Measurements from ENCODE around the gene EIF3I.
A peak's percentile ranks its signal among the peaks of the same experiment; 100 is the strongest.

The EIF3I gene

DNA sequence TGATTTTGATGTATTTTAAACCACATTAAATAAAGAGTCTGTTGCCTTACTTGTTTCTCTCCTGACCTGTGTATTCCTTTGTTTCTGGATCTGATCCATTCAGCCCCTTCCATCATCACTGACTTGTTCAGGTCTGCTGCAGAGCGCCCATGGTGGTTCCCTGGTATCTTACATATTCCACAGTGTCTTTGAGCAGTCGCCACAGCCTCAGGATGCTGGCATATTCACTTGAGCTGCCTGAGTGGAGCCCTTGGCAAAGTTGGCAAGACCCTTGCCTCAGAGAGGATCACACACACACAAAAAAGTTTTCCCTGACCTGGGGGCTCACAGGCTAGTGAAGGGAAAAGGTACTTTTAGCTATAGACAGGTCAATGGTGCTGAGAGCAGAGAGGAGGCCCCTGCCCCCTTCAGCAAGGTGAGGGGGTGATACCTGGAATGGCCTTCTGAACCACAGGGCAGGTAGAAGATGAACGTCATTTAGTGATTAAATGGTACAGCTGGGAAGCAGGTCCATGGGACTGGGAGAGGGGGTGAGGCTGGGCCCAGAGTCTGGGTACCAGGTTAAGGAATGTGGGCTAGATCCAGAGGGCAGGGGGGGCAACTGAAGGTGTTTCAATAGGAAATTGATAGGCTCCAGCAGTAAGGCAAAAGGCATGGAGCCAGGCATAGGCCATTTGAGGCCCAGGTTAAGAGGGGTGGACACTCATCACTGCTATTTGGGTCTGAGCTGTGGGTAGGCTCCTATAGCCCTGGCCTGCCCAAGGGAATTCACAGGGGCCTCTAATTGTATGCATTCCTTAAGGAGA, 23.8 kb upstream of the EIF3I start:
- DNase-seq (ENCODE audit: low read depth in 2 of 2), result no peak

DNA sequence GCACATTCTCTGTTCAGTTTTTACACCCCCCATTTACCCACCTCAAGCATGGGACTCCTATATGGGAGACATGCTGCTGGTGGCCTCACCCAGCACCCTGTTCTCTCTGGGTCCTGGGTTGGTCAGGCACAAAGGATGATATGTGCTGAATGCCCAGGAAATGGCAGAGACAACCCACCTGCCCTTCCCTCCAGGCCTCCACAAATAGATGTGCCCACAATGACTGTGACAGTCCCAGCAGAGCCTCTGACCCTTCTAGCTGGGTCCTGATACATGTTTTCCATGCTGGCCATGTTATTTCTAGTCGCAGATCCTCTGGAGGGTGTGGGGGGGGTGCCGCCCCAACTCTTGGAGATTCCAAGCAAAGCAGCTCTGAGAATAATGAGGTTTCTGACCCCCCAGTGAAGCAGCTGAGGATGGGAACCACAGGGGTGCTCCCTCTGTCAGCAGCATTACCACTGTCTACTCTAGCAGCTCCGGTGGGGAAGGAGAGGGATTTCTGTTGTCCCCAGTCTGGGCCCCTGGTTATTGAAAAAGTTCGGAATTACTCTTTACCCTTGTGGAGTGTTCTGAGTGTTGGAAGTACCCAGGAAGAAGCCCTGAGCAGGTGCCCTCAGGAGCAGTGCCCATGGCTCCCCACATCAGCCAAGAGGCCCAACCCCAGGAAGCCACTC, 23.0 kb upstream of the EIF3I start:
- no peak for DNase-seq (ENCODE audit: low read depth in 2 of 2)

DNA sequence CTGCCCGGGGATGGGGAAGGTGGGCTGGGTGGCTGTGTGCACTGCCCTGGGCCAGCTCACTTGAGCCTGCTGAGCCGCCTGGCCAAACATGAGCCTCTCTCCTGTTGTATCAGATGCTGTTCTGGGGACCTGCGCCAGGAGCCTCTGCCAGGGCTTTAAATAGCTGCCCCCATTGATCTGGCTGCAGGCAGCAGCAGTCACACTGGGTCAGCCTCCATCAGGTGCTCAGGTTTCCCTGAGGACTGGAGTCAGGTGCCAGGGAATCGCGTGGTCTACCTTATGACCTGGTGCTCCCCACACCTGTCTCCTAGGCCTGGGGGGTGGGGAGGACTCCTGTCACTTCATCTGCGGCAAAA, 22.5 kb upstream of the EIF3I start:
- no peak for DNase-seq (ENCODE audit: low read depth in 2 of 2)

DNA sequence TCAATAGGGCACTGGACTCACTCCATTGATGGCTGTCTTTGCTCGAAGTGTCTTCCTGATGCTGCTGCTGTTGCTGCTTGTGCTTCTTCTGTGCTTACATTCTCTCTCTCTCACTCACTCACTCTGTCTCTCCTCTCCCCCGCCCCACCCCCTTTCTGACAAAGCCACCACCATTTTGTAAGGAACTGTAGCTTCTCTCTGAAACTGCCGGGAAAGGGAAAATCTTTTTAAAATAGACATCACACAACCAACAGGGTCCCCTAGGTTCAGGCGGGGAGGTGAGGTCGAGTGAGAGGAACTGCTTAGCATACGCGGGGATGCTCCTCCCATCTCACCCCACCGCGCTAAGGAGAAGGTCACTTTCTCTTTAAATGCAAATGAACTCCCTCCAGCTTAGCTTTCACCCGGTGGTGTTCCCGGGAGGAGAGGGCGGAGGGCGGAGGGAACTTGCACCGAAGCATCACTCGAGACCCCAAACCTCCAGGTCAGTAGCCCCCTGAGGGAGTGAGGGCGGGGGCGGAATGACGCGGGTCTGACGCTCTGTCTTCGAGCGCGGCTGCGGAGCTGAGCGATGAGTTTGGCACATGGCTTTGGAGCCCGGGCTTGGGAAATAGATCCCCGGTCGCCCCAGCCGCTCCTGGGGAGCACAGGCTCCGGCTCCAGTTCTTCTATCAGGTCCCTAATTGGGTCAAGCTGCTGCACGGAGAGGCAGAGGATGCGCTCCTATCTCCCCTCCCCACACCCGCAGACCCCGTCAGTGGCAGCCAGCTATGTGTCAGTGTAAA, 21.8 kb upstream of the EIF3I start, which contains the start of gene CCDC28B:
Gene CCDC28B, plus strand, starts transcription at position 370 of the 785 bp plus-strand sequence. CDS start 1,341 bp downstream, outside the sequence.
- DNase-seq (ENCODE audit: low read depth in 2 of 2), result no peak

DNA sequence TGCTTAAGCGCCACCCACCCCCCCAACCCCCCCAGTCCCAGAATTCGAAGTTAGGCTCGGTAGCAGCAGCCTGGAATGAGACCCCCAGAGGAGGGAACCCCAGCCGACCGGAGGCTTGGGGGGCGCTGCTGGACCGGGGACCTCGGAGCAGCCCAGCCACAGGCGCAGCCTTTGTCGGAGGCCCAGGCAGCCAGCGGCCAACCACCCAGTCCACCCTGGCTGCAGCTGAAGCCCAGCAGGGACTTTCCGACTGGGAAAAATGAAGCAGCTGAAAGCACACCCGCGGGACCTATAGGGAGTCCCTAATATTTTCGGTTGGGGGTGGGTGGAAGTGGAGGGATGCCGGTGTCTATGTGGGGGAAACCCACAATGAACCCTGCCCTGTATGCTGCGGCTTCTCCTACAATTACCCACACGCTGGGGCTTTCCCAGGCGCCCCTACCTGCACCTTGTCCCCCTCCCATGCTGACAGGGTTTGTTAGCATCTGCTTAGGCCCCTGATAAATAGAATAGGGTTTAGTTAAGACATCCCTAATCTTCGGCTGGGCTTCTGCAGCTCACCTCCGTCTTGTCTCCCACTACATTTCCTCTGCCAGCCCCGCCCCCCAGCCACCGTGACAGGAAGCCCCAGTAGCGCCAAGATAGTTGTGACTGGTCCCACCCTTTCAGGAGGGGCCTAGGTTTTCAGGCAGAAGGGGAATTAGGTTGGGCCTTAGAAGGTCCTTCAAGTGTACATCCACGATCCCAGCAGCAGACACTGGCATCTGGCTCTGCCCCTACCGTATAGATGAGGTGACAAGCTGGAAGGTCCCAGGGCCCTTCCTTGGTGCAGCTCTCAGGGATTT, 21.0 kb upstream of the EIF3I start:
- DNase-seq (ENCODE audit: low read depth in 2 of 2), result peak; percentile 40 to 53

DNA sequence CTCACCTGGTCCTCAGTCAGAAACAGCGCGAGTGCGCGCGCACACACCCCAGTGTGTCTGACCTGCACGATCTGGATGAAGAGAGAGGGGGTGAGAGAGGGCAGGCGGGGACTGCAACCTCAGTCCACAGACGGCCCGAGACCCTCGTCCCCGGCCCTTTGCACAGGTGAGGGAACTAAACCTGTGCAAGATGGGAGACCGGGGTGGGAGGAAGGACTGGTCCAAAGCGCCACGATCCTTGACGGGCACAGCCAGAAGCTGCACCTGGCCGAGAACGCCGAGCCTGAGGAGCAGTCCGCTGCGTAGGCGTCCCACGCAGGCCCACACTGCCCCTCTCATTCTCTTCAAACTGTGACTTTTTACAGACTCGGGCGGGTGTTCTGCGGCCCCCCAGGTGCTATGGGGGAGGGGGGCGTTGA, 17.3 kb upstream of the EIF3I start:
- DNase-seq (ENCODE audit: low read depth in 2 of 2), result no peak

DNA sequence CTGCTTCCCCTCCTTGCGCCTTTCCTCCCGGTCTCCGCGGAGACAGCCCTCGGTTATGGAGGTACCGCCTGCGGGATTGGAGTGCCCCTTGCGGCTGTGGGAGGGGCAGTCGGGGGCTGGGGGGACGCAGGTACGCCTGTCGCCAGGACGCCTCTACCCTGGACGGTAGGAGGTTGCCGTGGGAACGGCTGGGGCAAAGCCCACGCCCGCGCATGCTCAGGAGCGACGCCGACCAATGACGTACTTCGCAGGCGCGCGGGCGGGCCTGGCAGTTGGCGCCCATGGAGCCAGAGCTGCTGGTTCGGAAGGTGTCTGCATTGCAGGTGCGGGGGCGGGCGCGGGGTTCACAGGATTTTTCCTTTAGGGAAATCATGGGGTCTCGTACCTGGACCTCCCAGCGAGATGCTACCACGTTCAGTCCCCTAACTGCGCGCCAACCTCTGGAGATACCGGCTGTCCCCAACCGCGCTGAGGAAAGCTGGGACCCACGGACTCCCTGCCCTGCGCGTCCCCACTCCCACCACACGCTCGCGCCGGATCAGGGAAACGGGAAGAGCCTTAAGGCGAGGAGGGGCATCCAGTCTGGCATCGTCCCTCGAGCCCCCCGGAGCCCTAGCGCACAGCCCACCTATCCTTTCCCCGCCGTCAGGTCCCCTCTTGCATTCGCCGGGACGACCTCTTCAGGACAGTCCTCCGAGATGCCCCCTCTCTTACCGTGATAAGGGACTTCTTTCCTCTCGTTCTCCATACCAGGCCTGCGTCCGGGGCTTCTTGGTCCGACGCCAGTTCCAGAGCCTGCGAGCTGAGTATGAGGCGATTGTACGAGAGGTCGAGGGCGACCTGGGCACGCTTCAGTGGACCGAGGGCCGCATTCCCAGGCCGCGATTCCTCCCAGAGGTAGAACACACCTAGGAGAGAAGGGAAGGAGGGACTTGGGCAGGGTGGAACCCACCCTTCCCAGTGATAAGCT, 16.5 kb upstream of the EIF3I start, which contains the start of gene IQCC:
Gene IQCC, plus strand, starts transcription at position 271 of the 970 bp plus-strand sequence. Its CDS starts 11 bp downstream, at position 282.
- DNase-seq (ENCODE audit: low read depth in 2 of 2), result peak; percentile 66 to 68

DNA sequence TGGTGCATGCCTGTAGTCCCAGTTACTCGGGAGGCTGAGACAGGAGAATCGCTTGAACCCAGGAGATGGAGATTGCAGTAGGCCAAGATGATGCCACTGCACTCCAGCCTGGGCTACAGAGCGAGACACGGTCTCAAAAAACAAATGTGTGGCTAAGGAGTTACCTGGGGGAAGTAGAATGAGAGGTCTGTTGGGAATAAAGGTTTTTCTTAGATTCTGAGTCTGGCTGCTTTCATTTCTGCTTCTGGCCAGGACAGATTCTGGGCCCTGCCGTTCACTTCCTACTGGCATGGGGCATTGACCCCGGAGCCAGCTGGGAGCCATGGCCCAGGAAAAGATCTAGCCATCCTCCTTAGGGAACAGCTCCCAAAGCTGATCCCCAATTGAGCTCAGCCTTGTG, 13.7 kb upstream of the EIF3I start:
- no peak for DNase-seq (ENCODE audit: low read depth in 2 of 2)

DNA sequence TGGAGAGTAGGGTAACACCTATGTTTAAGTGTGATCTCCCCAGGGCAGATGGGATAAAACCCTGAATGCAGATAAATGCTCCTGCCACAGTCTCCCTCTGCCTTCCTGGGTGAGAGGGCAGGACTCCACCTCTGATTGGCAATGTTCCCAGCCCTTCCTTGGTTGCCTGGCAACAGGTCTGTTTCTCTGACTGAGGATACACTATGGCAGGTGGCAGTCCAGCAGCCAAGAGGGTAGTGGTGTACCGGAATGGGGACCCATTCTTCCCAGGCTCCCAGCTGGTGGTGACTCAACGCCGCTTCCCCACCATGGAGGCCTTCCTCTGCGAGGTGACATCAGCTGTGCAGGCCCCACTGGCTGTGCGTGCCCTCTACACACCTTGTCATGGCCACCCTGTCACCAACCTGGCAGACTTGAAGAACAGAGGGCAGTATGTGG, 13.3 kb upstream of the EIF3I start, which contains the start of gene DCDC2B:
Gene DCDC2B, plus strand, starts transcription at position 199 of the 438 bp plus-strand sequence. Its CDS starts 5 bp downstream, at position 204.
- no peak for DNase-seq (ENCODE audit: low read depth in 2 of 2)

DNA sequence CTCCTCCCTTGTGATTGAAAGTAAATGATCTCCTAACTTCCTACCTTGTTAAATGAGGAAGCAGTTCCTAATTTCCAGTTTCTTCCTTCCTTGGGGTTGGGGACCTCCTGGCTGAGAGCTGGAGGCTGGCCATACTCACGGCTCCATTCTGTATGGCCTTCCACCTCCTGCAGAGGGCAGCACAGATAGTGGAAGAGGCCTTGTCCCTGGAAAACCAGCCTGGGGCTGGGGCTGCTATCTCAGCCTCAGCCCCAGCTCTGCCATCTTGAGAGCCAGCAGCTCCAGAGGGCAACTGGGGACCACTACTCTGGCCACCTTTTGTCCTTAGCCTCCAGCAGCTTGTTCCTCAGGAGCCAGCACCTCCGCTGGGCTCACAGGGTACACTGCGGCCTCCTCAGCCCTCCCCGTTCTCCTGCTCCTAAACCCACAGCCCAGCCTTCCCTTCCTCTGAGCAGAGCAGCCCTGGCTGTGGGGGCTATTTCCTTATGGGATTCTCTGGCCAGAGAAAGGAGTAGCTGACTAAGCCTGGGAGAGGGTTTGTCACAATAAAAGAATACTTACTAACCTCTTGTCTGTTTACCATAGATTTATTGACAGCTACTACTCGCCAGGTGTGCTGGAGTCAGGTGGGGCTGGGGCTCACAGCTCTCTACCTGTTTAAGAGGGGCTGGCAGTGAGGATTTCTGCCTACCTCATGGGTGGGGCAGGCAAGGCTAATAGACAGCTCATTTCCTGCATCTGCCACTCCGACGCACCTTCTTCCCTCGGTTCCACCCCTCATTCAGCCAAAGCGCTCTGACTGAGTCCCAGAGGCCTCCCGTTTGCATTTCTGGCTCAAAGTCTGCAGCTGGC, 6.4 kb upstream of the EIF3I start:
- peak; percentile 14 to 31 for DNase-seq (ENCODE audit: low read depth in 2 of 2)

DNA sequence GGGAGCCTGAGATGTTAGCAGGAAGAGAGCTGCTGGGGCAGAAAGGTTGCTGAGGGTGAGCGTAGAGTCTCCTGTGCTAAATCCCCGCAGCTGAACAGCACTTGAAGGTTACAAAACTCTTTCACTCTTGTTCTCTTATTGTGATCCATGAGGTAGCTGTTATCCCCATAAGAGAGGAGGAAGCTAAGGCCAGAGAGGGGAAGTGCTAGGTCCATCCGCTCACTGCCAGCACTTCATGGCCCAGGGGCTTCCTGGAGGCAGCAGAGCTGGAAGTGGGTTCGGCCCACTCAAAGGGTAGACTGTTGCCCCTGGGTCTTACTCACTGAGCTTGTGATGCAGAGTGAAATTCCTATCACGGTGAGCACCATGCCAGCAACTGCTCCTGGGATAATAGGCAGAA, 5.6 kb upstream of the EIF3I start:
- no peak for DNase-seq (ENCODE audit: low read depth in 2 of 2)

DNA sequence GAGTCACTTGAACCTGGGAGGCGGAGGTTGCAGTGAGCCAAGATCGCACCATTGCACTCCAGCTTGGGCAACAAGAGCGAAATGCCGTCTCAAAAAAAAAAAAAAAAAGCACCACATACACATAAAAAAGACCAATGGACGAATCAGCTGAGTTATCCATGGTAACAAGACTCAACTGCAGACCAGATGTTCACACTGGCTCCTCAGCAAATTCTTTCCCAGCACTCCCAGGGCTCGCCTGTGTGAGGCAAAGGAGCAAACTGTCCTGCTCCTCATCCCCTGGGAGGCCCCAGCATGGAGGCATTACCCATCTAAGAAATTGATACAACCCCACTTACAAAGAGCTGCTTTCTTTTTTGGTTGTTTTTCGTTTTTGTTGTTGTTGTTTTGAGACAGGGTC, 3.2 kb upstream of the EIF3I start:
- DNase-seq (ENCODE audit: low read depth in 2 of 2), result no peak

DNA sequence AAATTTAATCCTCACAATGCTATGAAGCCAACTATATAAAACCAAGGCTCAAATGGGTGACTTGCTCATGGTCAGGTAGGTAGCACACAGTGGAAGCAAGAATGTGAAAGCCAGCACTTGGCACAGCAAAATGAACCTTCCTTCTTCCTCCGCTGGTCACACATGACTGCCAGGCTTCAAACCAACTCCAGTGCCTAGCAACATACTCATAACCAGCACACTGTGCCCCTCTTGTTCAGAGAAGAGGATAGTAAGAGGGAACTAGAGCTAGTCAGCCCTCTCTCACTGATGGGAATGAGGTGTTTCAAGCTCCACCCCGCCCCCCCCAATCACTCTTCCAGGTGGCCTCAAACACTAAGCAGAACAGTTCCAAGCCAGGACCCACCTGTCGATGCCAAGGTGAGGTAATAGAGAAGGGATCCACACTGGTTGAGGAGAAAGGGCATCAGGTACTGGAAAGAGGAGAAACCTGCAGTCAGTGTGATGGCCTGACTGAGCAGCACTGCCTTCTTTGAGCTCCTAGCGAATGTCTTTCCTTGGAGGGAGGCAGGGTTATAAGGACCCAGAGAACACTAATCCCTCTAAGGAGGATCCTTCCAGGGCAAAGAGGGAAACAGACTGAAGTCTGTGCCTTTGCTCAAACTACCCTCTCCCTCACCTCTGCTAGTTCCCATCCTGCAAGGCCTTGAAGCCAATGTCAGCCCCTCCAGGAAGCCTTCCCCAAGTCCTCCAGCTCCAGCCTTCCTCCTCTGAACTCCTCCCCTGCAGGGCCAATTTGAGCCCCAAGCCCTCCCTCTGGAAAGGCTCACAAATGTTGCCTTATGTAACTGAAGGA, 1.2 kb upstream of the EIF3I start:
- no peak for DNase-seq (ENCODE audit: low read depth in 2 of 2)

DNA sequence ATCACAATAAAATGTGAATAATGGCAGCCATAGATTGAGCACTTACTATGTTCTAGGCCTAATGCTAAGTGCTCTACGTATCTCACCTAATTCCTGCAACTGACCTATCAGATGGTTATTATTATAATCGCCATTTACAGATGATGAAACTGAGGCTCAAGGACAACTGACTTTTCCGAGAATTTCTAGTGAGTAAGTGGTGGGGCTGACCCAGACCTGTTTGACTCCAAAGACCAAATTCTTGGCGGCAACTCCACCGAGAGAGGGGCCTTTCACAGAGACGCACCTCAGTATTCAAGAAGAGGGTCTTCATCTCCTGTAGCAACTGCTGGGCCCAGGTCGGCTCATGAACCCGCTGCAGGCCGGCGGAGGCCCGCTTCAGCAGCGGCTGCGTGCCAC, 627 bp upstream of the EIF3I start:
- DNase-seq (ENCODE audit: low read depth in 2 of 2), result no peak

DNA sequence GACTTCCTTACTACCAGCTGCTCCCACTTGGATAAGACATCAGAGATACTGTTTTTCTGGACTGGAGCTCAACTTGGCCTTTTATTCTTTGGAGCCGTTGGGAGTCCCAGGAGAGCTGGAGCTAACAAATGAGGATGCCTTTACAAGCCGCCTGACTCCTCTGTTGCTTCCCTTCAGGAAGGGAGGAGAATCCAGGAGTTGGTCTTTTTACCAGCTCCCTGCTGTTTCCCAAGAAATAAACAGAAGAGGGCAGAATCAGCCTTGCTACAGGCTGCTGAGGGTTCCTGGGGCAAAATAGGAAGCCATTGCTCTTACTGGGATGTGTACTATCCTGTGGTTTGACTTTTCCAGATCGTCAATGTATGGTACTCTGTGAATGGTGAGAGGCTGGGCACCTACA, 1.5 kb downstream of the EIF3I start:
- DNase-seq (ENCODE audit: low read depth in 2 of 2), result no peak

DNA sequence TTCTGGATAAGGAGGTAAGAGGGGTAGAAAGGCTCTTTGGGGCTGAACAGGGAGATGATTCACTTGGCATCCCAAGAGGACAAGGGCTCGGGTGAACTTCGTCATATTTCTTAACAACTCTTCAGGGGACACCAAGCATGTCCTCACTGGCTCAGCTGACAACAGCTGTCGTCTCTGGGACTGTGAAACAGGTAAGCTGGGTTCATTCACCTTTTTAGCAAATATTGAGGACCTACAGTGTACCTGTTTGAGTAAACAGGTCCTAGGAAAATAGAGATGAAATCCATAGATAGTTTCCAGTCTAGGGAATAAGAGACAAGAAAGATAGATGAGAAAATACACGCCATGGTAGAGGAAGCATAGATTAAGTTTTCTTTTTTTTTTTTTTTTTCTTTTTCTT, 2.1 kb downstream of the EIF3I start:
- DNase-seq (ENCODE audit: low read depth in 2 of 2), result no peak

DNA sequence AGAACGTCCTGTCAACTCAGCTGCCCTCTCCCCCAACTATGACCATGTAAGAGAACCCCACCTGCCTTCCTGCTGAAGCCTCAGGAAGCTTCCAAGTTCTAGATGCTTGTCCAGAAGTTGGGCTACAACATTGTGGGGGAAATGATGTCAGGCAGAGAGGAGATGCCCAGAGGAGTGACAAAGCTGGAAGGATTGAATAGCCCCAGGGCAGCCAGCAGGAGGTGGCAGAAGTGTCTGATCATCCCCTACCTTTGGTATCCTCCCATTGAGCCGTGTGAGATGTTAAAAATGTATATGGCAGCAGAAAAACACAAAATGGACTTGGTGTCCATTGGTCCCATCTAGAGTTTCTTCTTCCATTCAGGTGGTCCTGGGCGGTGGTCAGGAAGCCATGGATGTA, 6.6 kb downstream of the EIF3I start:
- DNase-seq (ENCODE audit: low read depth in 2 of 2), result no peak

DNA sequence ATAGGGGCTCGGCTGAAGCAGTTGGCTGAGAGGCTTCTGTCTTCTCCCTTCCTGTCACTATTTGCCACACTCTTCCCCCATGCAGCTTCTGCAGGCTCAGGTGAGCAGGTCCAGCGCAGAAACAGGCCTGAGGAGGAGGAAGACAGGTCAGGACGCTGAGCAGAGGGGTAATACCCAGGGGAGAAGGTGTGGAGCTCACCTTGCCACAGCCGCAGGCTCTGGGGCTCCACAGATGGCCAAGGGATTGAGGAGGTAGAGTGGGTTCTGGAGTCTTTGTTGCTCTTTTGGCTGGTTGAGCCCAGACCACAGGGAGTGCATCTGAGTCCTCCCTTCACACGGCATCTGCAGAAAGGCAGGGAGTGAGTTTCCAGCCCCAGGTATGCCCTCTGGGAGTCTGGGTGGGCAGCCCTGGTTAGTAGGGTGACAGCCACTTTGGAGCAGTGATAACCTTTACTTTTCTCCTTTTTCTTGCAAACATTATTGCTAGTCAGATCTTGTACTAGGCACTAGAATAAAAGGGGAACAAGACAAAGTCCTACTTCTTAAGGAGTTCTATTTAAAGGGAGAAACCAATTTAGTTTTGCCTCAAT, 9.7 kb downstream of the EIF3I start:
- DNase-seq (ENCODE audit: low read depth in 2 of 2), result no peak
